Smooth muscle cell of the brain vasculature (primary cell): Measurements from ENCODE around the gene PLCB1.
A peak's percentile ranks its signal among the peaks of the same experiment; 100 is the strongest.
"Not testable (repeated sequence)": the region's sequence is repeated elsewhere in the genome, so short reads cannot be mapped to it uniquely, and the experiment has no call there.

Source experiments
- DNase-seq: peaks from one replicate; pipeline ENCODE4 v3.0.0-alpha.2; 2012; ENCODE audit warnings: low read depth, low spot score

Gene PLCB1

GRCh38 chr20:8366303-8366923, 234.3 kb downstream of the PLCB1 start:
- no peak for DNase-seq

DNA sequence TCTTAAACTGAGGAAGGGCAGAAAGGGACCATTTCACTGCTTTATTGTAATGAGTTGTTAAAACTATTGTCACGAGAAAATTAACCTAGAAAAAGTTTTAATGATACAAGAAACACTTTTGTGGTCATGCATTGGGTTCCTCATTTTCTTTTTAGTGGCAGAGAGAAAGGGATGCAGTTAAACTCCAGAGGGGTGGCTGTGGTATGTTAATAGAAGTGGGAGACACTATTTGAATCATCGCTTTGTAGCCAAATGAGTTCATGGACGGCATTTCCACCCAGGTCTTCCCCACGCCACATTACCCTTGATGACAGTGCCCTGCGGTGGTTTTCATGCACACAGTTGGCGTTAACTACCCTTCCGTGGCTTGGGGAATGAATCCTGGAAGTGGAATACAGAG, 235.6 kb downstream of the PLCB1 start:
- no peak for DNase-seq

DNA sequence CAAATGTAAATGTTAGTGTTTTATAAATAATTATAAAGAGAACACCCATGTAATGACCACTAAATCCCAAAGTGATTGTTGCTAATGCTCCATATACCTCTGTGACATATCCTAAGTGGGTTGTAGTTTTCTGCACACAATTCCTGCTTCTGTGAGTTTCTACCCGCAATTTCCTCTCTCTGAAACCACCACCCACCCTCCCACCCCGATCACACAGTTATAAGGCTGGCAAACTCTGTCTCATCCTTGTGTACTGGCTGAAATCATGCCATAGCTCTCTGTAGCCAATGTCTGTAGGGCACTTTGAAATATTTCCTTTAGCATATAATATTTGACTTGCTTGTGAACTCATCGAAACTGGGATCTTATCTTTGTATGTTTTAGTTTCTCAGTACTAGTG, 236.6 kb downstream of the PLCB1 start:
- no peak for DNase-seq

GRCh38 chr20:8369311-8369710, 237.2 kb downstream of the PLCB1 start:
- DNase-seq = no peak

GRCh38 chr20:8370774-8371173, 238.7 kb downstream of the PLCB1 start:
- DNase-seq = no peak

GRCh38 chr20:8372824-8373380, 240.8 kb downstream of the PLCB1 start:
- no peak for DNase-seq

DNA sequence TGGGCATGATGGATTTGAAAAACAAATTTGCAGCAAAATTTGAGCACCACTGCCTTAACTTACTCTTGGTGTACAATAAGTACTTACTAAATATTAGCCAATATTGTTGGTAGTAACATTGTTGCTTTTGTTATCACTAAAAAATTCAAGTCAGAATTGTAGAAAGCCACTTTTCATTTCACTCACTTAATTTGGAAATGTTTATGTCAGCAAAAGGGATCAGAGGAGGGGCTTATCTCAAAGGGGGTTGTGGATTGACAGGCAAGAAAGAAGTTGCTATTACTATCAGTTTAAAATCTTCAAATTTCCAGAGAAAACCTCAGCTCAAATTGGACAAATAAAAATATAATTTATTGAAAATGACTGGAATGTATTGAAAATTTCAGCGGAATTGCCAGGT, 241.5 kb downstream of the PLCB1 start:
- no peak for DNase-seq

DNA sequence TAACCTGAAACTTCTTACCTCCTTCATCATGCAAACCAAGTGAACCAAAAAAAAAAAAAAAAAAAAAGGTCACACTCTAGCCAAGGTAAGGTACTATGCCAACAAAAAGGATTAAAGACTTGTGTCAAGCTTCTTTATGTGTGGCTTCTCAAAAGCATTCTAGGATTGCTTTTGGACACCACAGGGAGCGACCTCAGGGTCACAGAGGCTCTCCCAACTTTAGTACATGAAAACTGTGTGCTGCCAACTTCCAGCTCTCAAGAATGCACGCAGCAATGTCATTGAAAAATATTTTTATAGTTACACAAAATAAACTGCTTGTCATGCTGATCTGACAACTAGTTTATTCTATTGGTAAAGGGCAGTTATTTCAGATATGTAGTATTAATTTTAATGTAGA, 243.8 kb downstream of the PLCB1 start:
- DNase-seq = peak; percentile 72

DNA sequence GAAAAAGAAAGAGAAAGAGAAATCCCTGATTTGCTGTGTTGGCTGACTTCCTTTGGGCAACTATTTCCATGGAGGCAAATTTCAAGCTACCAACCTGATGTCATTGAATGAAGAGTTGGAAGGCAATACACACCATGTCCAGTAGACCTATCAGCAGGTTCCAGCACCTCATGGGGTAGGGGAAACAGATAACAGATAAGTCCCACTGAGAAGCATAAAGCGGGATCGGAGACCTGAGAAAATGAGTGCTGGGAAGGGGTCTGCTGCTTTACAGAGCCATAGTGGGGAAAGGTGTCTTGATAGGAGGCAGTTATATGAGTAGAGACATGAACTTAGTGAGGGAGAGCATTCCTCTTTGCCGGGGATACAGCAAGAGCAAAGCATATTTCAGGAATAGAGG, 244.9 kb downstream of the PLCB1 start:
- DNase-seq = no peak

DNA sequence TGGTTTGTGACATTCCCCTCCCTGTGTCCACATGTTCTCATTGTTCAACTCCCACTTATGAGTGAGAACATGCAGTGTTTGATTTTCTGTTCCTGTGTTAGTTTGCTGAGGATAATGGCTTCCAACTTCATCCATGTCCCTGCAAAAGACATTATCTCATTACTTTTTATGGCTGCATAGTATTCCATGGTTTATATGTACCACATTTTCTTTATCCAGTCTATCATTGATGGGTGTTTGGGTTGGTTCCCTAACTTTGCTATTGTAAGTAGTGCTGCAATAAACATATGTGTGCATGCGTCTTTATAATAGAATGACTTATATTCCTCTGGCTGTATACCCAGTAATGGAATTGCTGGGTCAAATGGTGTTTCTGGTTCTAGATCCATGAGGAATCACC, 247.1 kb downstream of the PLCB1 start:
- DNase-seq = not testable (repeated sequence)

GRCh38 chr20:8385247-8385646, 253.2 kb downstream of the PLCB1 start:
- DNase-seq = peak; percentile 63

DNA sequence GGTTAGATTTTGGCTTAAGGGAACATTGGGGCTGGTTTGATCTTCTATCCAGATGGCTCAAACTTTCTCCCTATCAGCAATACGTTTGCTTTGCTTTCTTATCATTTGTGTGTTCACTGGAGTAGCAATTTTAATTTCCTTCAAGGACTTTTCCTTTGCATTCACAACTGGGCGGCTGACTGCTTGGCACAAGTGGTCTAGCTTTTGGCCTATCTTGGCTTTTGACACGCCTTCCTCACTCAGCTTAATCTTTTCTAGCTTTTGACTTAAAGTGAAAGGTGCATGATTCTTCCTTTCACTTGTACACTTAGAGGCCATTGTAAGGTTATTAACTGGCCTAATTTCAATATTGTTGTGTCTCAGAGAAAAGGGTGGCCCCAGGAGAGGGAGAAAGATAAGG, 254.9 kb downstream of the PLCB1 start:
- DNase-seq = no peak

- DNase-seq = no peak
Observed at GRCh38 chr20:8388141-8388540, 256.1 kb downstream of the PLCB1 start.

GRCh38 chr20:8388707-8389106, 256.6 kb downstream of the PLCB1 start:
- DNase-seq = no peak

DNA sequence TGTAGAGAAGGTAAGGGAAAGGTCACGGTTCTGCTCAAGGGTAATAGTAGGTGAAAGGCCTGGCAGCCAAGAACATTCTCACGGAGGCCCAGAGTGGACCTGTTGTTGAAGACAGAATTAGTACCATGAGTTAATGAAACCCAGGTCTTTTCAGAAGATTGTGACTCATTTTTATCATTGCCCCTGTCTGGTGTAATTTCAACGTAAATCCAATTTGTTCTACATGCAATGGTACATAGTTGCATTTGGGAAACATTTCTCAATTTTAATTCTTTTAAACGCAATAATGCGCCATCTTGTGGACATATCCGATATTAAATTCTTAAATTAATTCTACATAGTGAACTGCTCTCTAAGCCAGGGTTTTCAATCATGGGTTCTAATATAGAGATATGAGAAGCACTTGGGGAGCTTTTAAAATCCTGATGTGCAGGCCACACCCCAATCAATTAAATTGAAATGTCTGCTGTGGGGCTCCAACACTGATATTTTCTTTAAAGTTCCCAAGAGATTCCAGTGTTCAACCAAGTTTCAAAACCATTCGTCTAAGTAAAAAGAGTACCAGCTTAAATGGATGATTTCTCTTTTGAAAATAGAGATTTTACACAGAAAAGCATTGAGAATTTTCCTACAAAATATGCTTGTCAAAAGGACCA, 257.4 kb downstream of the PLCB1 start:
- DNase-seq = peak; percentile 52

- no peak for DNase-seq
Observed at GRCh38 chr20:8390037-8390433, 258.0 kb downstream of the PLCB1 start.

GRCh38 chr20:8390500-8390899, 258.4 kb downstream of the PLCB1 start:
- no peak for DNase-seq

DNA sequence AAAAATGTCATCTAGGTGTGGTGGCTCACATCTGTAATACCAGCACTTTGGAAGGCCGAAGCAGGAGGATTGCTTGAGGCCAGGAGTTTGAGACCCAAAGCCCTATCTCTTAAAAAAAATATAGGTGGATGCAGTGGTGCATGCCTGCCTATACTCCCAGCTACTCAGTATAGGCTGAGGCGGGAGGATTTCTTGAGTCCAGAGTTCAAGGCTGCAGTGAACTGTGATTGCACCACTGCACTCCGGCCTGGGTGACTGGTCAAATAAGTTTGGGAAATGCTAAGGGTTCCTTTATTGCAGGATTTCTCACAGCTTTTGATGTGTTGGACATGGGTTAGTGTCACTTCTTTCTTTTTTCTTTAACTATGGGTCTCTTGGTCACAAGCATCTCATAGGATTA, 261.3 kb downstream of the PLCB1 start:
- DNase-seq = no peak

DNA sequence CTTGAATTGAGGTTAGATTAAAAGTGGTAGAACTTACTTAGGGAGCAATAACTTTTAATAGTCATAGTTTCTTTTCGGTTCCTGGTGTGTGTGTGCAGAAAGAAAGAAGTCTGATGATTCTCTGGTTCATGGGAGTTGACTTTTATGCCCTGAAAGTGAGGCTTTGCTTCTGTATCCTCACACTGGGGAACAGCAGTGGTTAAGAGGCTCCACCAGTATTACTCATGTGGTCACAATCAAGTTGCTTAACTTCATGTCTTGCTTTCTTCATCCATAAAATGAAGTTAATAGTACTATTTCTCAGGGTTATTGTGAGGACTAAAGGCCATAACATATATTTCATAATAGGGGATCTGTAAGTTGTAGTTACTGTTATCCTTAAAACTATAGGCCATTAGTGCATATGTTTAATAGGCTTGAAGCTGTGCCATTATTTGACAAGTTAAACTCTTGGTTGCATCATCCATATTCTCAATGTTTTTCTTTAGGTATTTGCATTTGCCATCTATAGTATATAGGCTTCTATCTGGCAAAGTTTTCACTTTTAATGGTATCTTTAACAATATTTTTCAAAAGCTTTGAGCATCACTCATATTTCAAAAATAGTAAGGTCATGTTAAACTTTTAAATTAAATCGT, 262.4 kb downstream of the PLCB1 start:
- DNase-seq = no peak

- no peak for DNase-seq
Observed at GRCh38 chr20:8395956-8396355, 263.9 kb downstream of the PLCB1 start.

GRCh38 chr20:8398263-8399051, 266.4 kb downstream of the PLCB1 start:
- DNase-seq = no peak

GRCh38 chr20:8399947-8400346, 267.9 kb downstream of the PLCB1 start:
- no peak for DNase-seq
